ENCODE results near the gene CKS2.

DNA sequence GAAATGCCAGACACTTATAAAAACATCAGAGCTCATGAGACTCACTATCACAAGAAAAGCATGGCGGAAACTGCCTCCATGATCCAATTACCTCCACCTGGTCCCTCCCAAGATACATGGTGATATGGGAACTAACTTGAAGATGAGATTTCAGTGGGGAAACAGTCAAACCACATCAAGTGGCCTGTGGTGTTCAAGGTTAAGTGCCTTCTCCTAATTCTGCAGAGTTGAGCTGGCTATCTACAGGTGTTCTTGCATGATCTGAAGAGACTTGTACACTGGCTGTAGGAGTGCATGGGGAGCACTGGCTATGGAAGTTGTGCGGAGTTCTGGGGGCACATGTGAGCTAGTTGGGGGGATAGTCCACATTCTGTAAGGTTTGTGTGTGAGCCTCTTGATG lies 34.0 kb upstream of the CKS2 start:
- no peak for TF ChIP-seq POLR2AphosphoS5 (IDR thresholded peaks at IDR 0.05)
- TF ChIP-seq, protein P1, sequence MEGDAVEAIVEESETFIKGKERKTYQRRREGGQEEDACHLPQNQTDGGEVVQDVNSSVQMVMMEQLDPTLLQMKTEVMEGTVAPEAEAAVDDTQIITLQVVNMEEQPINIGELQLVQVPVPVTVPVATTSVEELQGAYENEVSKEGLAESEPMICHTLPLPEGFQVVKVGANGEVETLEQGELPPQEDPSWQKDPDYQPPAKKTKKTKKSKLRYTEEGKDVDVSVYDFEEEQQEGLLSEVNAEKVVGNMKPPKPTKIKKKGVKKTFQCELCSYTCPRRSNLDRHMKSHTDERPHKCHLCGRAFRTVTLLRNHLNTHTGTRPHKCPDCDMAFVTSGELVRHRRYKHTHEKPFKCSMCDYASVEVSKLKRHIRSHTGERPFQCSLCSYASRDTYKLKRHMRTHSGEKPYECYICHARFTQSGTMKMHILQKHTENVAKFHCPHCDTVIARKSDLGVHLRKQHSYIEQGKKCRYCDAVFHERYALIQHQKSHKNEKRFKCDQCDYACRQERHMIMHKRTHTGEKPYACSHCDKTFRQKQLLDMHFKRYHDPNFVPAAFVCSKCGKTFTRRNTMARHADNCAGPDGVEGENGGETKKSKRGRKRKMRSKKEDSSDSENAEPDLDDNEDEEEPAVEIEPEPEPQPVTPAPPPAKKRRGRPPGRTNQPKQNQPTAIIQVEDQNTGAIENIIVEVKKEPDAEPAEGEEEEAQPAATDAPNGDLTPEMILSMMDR (IDR thresholded peaks at IDR 0.05; ENCODE audit: poor library complexity, severe bottlenecking): no peak
- TF ChIP-seq TAF1 (IDR thresholded peaks at IDR 0.05; ENCODE audit: low read depth): no peak
- TF ChIP-seq MXI1 (conservative IDR thresholded peaks at IDR 0.05; ENCODE audit: poor library complexity, severe bottlenecking): no peak
- TF ChIP-seq EP300 (conservative IDR thresholded peaks at IDR 0.05; ENCODE audit: poor library complexity, severe bottlenecking): no peak
